G401.6 (cell line): ENCODE results near the gene TMC6.
A peak's percentile ranks its signal among the peaks of the same experiment; 100 is the strongest.
"Not testable (repeated sequence)": the region's sequence is repeated elsewhere in the genome, so short reads cannot be mapped to it uniquely, and the experiment has no call there.

Experiments used
- FAIRE-seq: peaks from 2 replicates; lab custom pipeline; 2012; peaks lifted over from hg19 to GRCh38; lab: Jason Lieb, UNC

TMC6 gene

GRCh38 chr17:78154903-78155811, 26.6 kb upstream of the TMC6 start:
- no peak for FAIRE-seq

GRCh38 chr17:78151514-78152008, 23.0 kb upstream of the TMC6 start:
- FAIRE-seq = no peak

- no peak for FAIRE-seq
These were observed 19.9 kb upstream of the TMC6 start for GRCh38 chr17:78148286-78149016.

GRCh38 chr17:78147315-78147998, 18.9 kb upstream of the TMC6 start:
- FAIRE-seq = no peak

- FAIRE-seq = no peak
These were observed 18.3 kb upstream of the TMC6 start for GRCh38 chr17:78146881-78147280.

GRCh38 chr17:78146471-78146869, 17.9 kb upstream of the TMC6 start:
- FAIRE-seq = no peak

- FAIRE-seq = no peak
These were observed 16.4 kb upstream of the TMC6 start for GRCh38 chr17:78144736-78145641.

- no peak for FAIRE-seq
These were observed 15.7 kb upstream of the TMC6 start for GRCh38 chr17:78144147-78144719.

- no peak for FAIRE-seq
These were observed 14.9 kb upstream of the TMC6 start for GRCh38 chr17:78143214-78144146.

GRCh38 chr17:78142119-78142861, 13.7 kb upstream of the TMC6 start:
- no peak for FAIRE-seq

- FAIRE-seq = no peak
These were observed 13.0 kb upstream of the TMC6 start for GRCh38 chr17:78141437-78142118.

GRCh38 chr17:78140169-78141051, 11.9 kb upstream of the TMC6 start:
- FAIRE-seq = peak; percentile 97

GRCh38 chr17:78139861-78140168, 11.3 kb upstream of the TMC6 start:
- not testable (repeated sequence) for FAIRE-seq

GRCh38 chr17:78138204-78139060, 9.9 kb upstream of the TMC6 start:
- no peak for FAIRE-seq

- FAIRE-seq = no peak
These were observed 9.0 kb upstream of the TMC6 start for GRCh38 chr17:78137392-78138203.
